ENCODE measurements around the gene INSC.

Gene INSC

GRCh38 chr11:15224466-15224865 is 109.7 kb downstream of the INSC start:
- no peak for DNase-seq

- no peak for DNase-seq
Measured at GRCh38 chr11:15227011-15227410, 112.3 kb downstream of the INSC start.

GRCh38 chr11:15228331-15228849 is 113.7 kb downstream of the INSC start:
- no peak for DNase-seq

- no peak for DNase-seq
Measured at GRCh38 chr11:15229069-15229468, 114.3 kb downstream of the INSC start.

- no peak for DNase-seq
Measured at GRCh38 chr11:15232496-15232895, 117.8 kb downstream of the INSC start.

GRCh38 chr11:15233371-15234165 is 118.8 kb downstream of the INSC start:
- DNase-seq: no peak

- DNase-seq: no peak
Measured at GRCh38 chr11:15234796-15235195, 120.1 kb downstream of the INSC start.

- no peak for DNase-seq
Measured at GRCh38 chr11:15236559-15236958, 121.8 kb downstream of the INSC start.

GRCh38 chr11:15238856-15239255 is 124.1 kb downstream of the INSC start:
- no peak for DNase-seq

GRCh38 chr11:15248749-15249148 is 134.0 kb downstream of the INSC start:
- DNase-seq: no peak

- DNase-seq: no peak
Measured at GRCh38 chr11:15258433-15259165, 143.9 kb downstream of the INSC start.

GRCh38 chr11:15266999-15267398 is 152.3 kb downstream of the INSC start:
- no peak for DNase-seq

- no peak for DNase-seq
Measured at GRCh38 chr11:15268598-15268997, 153.9 kb downstream of the INSC start.

GRCh38 chr11:15275141-15275540 is 160.4 kb downstream of the INSC start:
- DNase-seq: no peak

- no peak for DNase-seq
Measured at GRCh38 chr11:15276621-15277020, 161.9 kb downstream of the INSC start.

- DNase-seq: no peak
Measured at GRCh38 chr11:15278128-15278527, 163.4 kb downstream of the INSC start.

GRCh38 chr11:15280393-15280792 is 165.7 kb downstream of the INSC start:
- DNase-seq: no peak

- DNase-seq: no peak
Measured at GRCh38 chr11:15282754-15283153, 168.0 kb downstream of the INSC start.

GRCh38 chr11:15286465-15286864 is 171.7 kb downstream of the INSC start:
- DNase-seq: no peak

GRCh38 chr11:15288863-15289262 is 174.1 kb downstream of the INSC start:
- no peak for DNase-seq

- no peak for DNase-seq
Measured at GRCh38 chr11:15289723-15290122, 175.0 kb downstream of the INSC start.

GRCh38 chr11:15291885-15292284 is 177.2 kb downstream of the INSC start:
- DNase-seq: no peak

GRCh38 chr11:15293975-15294620 is 179.4 kb downstream of the INSC start:
- DNase-seq: no peak

GRCh38 chr11:15295695-15296094 is 181.0 kb downstream of the INSC start:
- no peak for DNase-seq

Data from suppressor macrophage treated with lipopolysaccharide for 1 hour (primary cell).